GM12874 (cell line): Measurements from ENCODE around the gene CHN1.
A peak's percentile ranks its signal among the peaks of the same experiment; 100 is the strongest.

Source experiments
- CTCF ChIP-seq: IDR thresholded peaks from 2 replicates; pipeline ENCODE4 v1.5.1; 2011; ENCODE audit warnings: low read depth, mild to moderate bottlenecking, control low read depth, low read length, moderate library complexity; ENCODE audit not compliant: insufficient read depth

The CHN1 gene

GRCh38 chr2:174771631-174772471 lies 233.3 kb downstream of the CHN1 start:
- TF ChIP-seq CTCF = peak; percentile 62

GRCh38 chr2:174771136-174771535 lies 234.0 kb downstream of the CHN1 start:
- no peak for TF ChIP-seq CTCF

GRCh38 chr2:174768557-174768956 lies 236.6 kb downstream of the CHN1 start:
- TF ChIP-seq CTCF = no peak

GRCh38 chr2:174766271-174766670 lies 238.9 kb downstream of the CHN1 start:
- TF ChIP-seq CTCF = no peak

GRCh38 chr2:174765576-174765975 lies 239.6 kb downstream of the CHN1 start:
- TF ChIP-seq CTCF = no peak

- no peak for TF ChIP-seq CTCF
Measured at GRCh38 chr2:174764280-174765255, 240.6 kb downstream of the CHN1 start, which contains the start of gene CHRNA1. TSS of gene CHRNA1 (minus strand) at chr2:174764472. CDS start at chr2:174764394, 78 bp downstream.

GRCh38 chr2:174763780-174764179 lies 241.4 kb downstream of the CHN1 start:
- no peak for TF ChIP-seq CTCF
